ENCODE measurements around the gene PRR3. TPM values are rescaled to one million over a fixed set of nuclear protein-coding genes. Genes with fewer than 3 reads are reported as not detected.
A peak's percentile ranks its signal among the peaks of the same experiment; 100 is the strongest.

Gene PRR3
- total and polyA plus RNA-seq, 2 of the 13 experiments (the other 11 are each of a cell fraction or from before 2014, with no cell fraction given) = 14.6 to 21.2 TPM

- TF ChIP-seq NCOR1 (IDR thresholded peaks at IDR 0.05; ENCODE audit: borderline replicate concordance, low read length) (peak; percentile 42; the same call in 1 of the 2 replicates), CTCF (CRISPR knock-in tag; IDR thresholded peaks at IDR 0.05) (peak; percentile 22), SMARCE1 (IDR thresholded peaks at IDR 0.05; ENCODE audit: borderline replicate concordance) (no peak), ZNF709 (CRISPR knock-in tag; IDR thresholded peaks at IDR 0.05) (peak; percentile 92), POLR2A (IDR thresholded peaks at IDR 0.05; ENCODE audit: insufficient read depth in 1 of 2, low read depth in 2 of 2, low read length in 2 of 2) (peak; percentile 86 to 87), TGIF2 (CRISPR knock-in tag; IDR thresholded peaks at IDR 0.05) (peak; percentile 92), IKZF5 (CRISPR knock-in tag; IDR thresholded peaks at IDR 0.05) (peak; percentile 90; the same call in 1 of the 2 replicates), ATF1 (CRISPR knock-in tag; IDR thresholded peaks at IDR 0.05) (peak; percentile 94), SNAPC5 (CRISPR knock-in tag; IDR thresholded peaks at IDR 0.05; ENCODE audit: borderline replicate concordance) (peak; percentile 96; the same call in 1 of the 2 replicates), ATF7 (IDR thresholded peaks at IDR 0.05) (no peak), ATF7 (CRISPR knock-in tag; IDR thresholded peaks at IDR 0.05) (peak; percentile 95), THYN1 (CRISPR knock-in tag; IDR thresholded peaks at IDR 0.05; ENCODE audit: borderline replicate concordance, low read depth) (0 out of 2 replicates have a peak, but pooled peaks have one; percentile 16), SETDB1 (CRISPR knock-in tag; IDR thresholded peaks at IDR 0.05; ENCODE audit: borderline replicate concordance) (peak; percentile 75; the same call in 1 of the 2 replicates), SYNCRIP (IDR thresholded peaks at IDR 0.05; ENCODE audit: insufficient read depth, low read depth, low read length) (no peak), ZNF720 (CRISPR knock-in tag; IDR thresholded peaks at IDR 0.05) (peak; percentile 45; the same call in 1 of the 2 replicates), NFRKB (IDR thresholded peaks at IDR 0.05) (peak; percentile 59; the same call in 1 of the 2 replicates), RFXANK (CRISPR knock-in tag; IDR thresholded peaks at IDR 0.05) (no peak; the same call in 1 of the 2 replicates), RFX3 (CRISPR knock-in tag; IDR thresholded peaks at IDR 0.05) (peak; percentile 91), ARNT (IDR thresholded peaks at IDR 0.05) (no peak), CAMTA2 (CRISPR knock-in tag; IDR thresholded peaks at IDR 0.05; ENCODE audit: borderline replicate concordance) (no peak), TP53 (CRISPR knock-in tag; conservative IDR thresholded peaks at IDR 0.05) (0 out of 2 replicates have a peak, but pooled peaks have one; percentile 78)
- TF ChIP-seq, protein P1, sequence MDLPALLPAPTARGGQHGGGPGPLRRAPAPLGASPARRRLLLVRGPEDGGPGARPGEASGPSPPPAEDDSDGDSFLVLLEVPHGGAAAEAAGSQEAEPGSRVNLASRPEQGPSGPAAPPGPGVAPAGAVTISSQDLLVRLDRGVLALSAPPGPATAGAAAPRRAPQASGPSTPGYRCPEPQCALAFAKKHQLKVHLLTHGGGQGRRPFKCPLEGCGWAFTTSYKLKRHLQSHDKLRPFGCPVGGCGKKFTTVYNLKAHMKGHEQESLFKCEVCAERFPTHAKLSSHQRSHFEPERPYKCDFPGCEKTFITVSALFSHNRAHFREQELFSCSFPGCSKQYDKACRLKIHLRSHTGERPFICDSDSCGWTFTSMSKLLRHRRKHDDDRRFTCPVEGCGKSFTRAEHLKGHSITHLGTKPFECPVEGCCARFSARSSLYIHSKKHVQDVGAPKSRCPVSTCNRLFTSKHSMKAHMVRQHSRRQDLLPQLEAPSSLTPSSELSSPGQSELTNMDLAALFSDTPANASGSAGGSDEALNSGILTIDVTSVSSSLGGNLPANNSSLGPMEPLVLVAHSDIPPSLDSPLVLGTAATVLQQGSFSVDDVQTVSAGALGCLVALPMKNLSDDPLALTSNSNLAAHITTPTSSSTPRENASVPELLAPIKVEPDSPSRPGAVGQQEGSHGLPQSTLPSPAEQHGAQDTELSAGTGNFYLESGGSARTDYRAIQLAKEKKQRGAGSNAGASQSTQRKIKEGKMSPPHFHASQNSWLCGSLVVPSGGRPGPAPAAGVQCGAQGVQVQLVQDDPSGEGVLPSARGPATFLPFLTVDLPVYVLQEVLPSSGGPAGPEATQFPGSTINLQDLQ (CRISPR knock-in tag; IDR thresholded peaks at IDR 0.05) = peak; percentile 22; the same call in 1 of the 2 replicates
- TF ChIP-seq, protein P2, sequence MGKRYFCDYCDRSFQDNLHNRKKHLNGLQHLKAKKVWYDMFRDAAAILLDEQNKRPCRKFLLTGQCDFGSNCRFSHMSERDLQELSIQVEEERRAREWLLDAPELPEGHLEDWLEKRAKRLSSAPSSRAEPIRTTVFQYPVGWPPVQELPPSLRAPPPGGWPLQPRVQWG (CRISPR knock-in tag; IDR thresholded peaks at IDR 0.05; ENCODE audit: borderline replicate concordance, low read depth) = no peak
Observed at GRCh38 chr6:30556906-30557682, at the start of gene PRR3 (continued).
